IPS-NIHi11 (cell line): ENCODE data around the gene LTBP4.

Experiments
- DNase-seq: peaks from one replicate; pipeline ENCODE4 v3.0.0; 2012; ENCODE audit warnings: mixed read lengths, low spot score

The LTBP4 gene

DNA sequence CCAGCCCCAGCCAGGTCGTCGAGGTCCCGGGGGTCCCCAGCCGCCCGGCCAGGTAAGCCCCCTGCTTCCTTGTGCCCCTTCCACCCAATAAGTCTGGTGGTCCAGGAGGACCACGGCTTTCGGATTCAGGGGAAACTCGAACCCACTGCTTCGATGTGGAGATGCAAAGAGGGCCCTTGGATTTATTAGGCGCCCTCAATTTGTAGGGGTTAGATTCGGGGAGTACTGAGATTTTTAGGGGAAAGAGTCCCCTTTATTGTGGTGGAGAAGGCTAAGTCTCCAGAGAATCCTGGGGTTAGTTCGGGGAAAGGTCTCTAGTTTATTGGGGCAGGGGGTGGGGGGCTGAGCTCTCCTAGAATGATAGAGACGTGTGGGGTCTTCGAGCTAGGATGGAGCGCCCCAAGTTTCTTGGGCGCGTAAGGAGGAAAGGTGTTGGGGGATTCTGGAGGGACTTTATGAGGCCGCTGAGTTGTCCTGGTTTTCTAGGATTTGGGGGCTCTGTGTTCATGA, 3.8 kb upstream of the LTBP4 start:
- no peak for DNase-seq

- DNase-seq = peak; percentile 67
These were observed 2.9 kb upstream of the LTBP4 start for GRCh38 chr19:40598121-40598917.

DNA sequence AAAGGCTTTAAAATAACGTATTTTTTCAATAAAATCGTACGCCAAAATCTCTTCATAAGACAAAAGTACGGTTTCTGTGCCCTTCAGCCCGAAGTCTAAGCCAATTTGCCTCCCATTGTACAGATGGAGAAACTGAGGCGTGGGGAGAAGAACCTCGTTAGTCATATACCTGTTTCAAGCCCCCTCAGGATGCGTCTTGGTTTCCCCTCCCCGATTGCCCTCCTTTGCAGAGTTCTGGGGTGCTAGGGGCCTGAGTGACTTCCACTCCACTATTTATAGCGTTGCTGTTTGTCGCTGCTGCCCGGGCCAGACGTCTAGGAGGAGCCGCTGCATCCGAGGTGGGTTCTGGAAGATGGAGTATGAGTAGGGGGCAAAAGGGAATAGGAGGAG, 2.3 kb upstream of the LTBP4 start:
- DNase-seq = no peak

GRCh38 chr19:40599331-40599901, 1.8 kb upstream of the LTBP4 start:
- no peak for DNase-seq

DNA sequence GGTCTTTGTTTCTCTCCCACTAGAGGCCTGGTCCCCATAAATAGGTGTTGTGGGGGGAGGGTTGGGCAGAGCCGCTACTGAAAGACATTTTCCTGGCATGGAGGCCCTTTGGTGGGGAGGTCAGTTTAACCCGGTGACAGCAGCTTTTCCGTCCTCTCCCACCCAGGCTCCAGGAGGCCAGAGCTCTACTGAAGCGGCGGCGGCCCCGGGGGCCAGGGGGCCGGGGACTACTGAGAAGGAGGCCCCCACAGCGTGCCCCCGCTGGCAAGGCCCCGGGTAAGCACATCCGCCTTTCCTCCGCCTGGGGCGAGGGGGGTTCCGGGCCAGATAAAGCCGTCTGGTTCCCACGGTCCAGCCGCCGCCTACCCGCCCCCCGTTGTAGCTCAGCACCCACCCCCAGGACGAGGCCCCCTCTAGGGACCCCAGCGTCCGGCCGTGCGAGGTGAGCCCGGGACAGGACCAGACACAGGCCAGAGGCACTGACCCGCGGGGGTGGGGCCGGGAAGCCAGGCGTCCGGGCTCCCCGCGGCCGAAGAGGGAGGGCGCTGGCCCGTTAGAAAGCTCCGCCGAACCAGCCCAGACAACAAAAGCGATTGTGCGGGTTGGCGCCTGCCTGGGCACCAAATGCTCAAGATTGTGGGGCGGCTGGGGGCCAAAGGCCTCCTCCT, 1.1 kb upstream of the LTBP4 start:
- no peak for DNase-seq

DNA sequence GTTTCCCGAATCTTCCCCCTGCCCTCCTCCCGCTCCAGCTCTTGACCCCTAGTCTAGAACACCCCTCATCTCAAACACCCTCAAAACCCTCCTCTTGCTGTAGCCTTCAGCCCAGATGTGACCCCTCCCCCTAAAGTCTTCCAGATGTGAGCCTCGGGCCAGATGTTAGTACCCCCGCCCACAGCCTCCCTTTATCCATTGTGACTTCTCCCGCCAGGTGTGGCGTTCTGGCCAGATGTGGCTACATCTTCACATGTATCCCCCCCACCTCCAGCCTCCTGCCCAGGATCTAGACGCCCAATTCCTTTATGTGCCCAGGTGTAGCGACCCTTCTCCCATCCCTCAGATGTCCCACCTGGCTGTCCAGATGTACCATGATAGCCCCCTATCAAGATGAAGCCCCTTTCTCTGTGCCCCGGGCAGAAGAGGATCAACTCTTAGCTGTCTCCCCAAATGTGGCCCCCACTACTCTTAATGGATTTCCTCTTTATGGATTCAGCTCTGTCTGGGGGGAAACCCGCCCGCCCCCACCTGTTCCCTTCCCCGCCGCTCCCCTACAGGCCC, 517 bp upstream of the LTBP4 start:
- DNase-seq = no peak

GRCh38 chr19:40603071-40603388, 1.9 kb downstream of the LTBP4 start:
- no peak for DNase-seq

GRCh38 chr19:40603389-40604170, 2.4 kb downstream of the LTBP4 start:
- peak; percentile 86 for DNase-seq

GRCh38 chr19:40604171-40604646, 3.0 kb downstream of the LTBP4 start:
- DNase-seq = no peak

- no peak for DNase-seq
These were observed 3.6 kb downstream of the LTBP4 start for GRCh38 chr19:40604647-40605215.

DNA sequence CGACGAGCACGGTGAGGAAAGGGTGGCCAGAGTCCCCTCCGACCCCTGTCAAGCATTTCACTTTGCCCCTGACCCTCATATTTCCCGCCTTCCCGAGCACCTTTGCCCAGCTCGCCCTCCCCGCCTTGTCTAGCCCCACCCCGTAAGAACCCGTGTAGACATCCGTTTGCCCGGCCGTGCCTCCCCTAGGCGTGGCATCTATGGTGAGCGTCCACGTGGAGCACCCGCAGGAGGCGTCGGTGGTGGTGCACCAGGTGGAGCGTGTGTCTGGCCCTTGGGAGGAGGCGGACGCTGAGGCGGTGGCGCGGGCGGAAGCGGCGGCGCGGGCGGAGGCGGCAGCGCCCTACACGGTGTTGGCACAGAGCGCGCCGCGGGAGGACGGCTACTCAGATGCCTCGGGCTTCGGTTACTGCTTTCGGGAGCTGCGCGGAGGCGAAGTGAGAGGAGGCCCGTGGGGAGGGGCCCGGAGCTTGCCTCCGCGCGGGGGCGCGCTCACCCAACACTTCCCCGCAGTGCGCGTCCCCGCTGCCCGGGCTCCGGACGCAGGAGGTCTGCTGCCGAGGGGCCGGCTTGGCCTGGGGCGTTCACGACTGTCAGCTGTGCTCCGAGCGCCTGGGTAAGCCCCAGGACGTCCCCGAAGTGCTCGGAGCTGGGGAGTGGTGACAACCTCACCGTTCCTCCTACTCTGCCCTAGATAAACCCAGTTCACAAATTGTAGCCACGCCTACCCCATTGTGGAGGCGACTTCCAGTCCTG, 4.2 kb downstream of the LTBP4 start:
- DNase-seq = peak; percentile 39

DNA sequence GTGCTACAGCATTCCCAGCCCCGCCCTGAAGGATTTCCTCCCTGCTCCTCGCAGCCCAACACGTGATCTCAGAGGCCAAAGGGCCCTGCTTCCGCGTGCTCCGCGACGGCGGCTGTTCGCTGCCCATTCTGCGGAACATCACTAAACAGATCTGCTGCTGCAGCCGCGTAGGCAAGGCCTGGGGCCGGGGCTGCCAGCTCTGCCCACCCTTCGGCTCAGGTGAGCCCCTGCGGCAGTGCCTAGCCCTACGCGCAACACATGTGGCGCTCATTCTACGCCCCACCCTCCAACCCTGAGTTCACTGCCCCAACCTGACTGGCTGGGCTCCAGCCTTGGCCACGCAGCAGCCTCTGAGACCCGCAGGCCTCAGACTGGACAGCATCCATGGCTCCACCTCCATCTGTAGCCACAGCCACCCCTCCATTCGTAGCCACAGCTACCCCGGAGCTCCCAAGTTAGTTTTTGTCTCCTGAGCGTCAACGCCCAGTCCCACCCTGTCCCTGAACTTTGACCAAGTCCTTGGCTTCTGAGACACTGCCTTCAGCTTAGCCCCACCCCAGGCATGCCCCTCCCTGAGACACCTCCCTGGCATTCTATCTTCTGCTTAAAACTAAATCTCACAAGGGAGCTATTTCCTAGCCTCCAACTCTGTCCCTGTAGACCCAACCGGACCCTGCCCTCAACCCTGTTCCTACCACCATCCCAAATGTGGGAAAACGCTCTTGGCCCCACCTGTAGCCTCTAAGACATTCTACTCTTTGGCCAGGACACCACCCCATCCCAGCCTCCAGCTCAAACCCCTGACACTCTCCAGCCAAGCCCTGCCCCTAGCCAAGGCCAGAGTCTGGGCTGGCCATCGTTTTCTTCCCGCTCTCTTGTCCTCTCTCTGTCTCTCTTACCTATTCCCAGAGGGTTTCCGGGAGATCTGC, 6.4 kb downstream of the LTBP4 start:
- peak; percentile 8 for DNase-seq

DNA sequence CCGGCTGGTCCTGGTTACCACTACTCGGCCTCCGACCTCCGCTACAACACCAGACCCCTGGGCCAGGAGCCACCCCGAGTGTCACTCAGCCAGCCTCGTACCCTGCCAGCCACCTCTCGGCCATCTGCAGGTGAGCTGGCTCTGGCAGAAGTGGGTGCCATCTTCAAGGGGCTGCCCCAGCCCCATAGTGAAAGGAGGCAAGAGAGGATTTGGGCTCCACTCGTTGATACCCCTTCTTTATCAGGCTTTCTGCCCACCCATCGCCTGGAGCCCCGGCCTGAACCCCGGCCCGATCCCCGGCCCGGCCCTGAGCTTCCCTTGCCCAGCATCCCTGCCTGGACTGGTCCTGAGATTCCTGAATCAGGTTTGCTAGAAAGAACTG, 7.1 kb downstream of the LTBP4 start:
- DNase-seq = no peak

DNA sequence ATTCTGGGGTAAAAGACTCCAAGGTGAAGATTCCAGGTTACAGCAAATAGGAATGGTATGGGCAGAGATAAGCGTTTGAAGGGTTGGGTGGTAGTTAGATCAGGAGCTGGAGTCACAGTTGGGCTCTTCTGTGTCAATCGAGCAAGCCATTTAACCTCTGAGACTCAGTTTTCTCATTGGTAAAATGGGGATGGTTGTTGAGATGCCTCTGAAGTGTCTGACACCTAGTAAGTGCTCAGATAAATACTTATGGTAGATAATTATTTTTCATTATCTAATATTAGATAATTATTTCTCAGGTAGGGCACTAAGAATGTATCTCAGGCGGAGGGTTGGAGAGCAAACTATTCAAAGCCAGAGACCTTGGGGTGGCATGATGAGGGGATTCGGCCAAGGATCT, 7.8 kb downstream of the LTBP4 start:
- DNase-seq = no peak

- peak; percentile 88 for DNase-seq
These were observed 8.6 kb downstream of the LTBP4 start for GRCh38 chr19:40609561-40610395.

GRCh38 chr19:40610396-40611064, 9.4 kb downstream of the LTBP4 start:
- DNase-seq = no peak

- no peak for DNase-seq
These were observed 9.9 kb downstream of the LTBP4 start for GRCh38 chr19:40611096-40611495.
